Hepatocyte (in vitro differentiated cells): ENCODE measurements around the gene CNPY2. TPM values are rescaled to one million over a fixed set of nuclear protein-coding genes. Genes with fewer than 3 reads are reported as not detected.
"Not testable (repeated sequence)": the region's sequence is repeated elsewhere in the genome, so short reads cannot be mapped to it uniquely, and the experiment has no call there.

Source experiments
- DNase-seq: peaks from one replicate; pipeline ENCODE4 v3.0.0-alpha.2; 2016; ENCODE audit warnings: low spot score
- H2AFZ ChIP-seq: fragments of 200-600 bp; sonication (generic); 2 replicates; pipeline ENCODE4 v1.6.0; 2016; ENCODE audit warnings: antibody characterized with exemption, mild to moderate bottlenecking
- H3K27ac ChIP-seq: fragments of 200-600 bp; sonication (generic); 2 replicates; pipeline ENCODE4 v1.5.1; 2016; ENCODE audit warnings: mild to moderate bottlenecking
- H3K27me3 ChIP-seq: fragments of 200-600 bp; sonication (generic); 2 replicates; pipeline ENCODE4 v1.6.1; 2016
- H3K36me3 ChIP-seq: fragments of 200-600 bp; sonication (generic); replicated peaks from 2 replicates; pipeline ENCODE4 v1.5.1; 2016; ENCODE audit warnings: low read depth; ENCODE audit not compliant: insufficient read depth
- H3K4me1 ChIP-seq: fragments of 200-600 bp; sonication (generic); 2 replicates; pipeline ENCODE4 v1.5.1; 2016; ENCODE audit warnings: mild to moderate bottlenecking, moderate library complexity; ENCODE audit not compliant: insufficient read depth
- H3K4me2 ChIP-seq: fragments of 200-600 bp; sonication (generic); 2 replicates; pipeline ENCODE4 v1.6.0; 2016
- H3K4me3 ChIP-seq: fragments of 200-600 bp; sonication (generic); 2 replicates; pipeline ENCODE4 v1.5.1; 2016; ENCODE audit warnings: mild to moderate bottlenecking
- H3K79me2 ChIP-seq: fragments of 200-600 bp; sonication (generic); 2 replicates; pipeline ENCODE4 v1.6.0; 2017; ENCODE audit warnings: mild to moderate bottlenecking
- H3K9me2 ChIP-seq: fragments of 200-600 bp; sonication (generic); replicated peaks from 2 replicates; pipeline ENCODE4 v1.6.0; 2017; ENCODE audit warnings: mild to moderate bottlenecking; ENCODE audit not compliant: insufficient read depth
- H3K9me3 ChIP-seq: fragments of 200-600 bp; sonication (generic); 2 replicates; pipeline ENCODE4 v1.5.1; 2016; ENCODE audit warnings: low read depth, mild to moderate bottlenecking
- H4K20me1 ChIP-seq: fragments of 200-600 bp; sonication (generic); 2 replicates; pipeline ENCODE4 v1.6.0; 2016; ENCODE audit warnings: mild to moderate bottlenecking; ENCODE audit not compliant: insufficient read depth, poor library complexity, severe bottlenecking
- EZH2 ChIP-seq: fragments of 200-600 bp; sonication (generic); IDR thresholded peaks from 2 replicates; pipeline ENCODE4 v1.6.1; 2016; ENCODE audit warnings: antibody characterized with exemption, mild to moderate bottlenecking, borderline replicate concordance
- EZH2phosphoT487 ChIP-seq: fragments of 200-600 bp; sonication (generic); IDR thresholded peaks from one replicate; pipeline ENCODE4 v1.6.1; 2018; ENCODE audit warnings: antibody characterized with exemption, mild to moderate bottlenecking, low read depth, moderate library complexity; ENCODE audit not compliant: unreplicated experiment, severe bottlenecking
- WGBS: methylation state at CpG from one replicate; pipeline ENCODE4 v1.1.6; 2016; ENCODE audit warnings: low lambda C conversion rate; ENCODE audit errors: missing lambda C conversion rate; 5-methylcytosine and 5-hydroxymethylcytosine counted together
- polyA plus RNA-seq: library from polyadenylated mRNA; unstranded; fragments of >200 nt; fragmentation: Nextera tagmentation; extraction: Ambion mirVana; gene quantifications from 2 replicates; pipeline ENCODE4 v1.2.1, GENCODE V29; 2016
- total RNA-seq: library from RNA; depleted of rRNA; stranded (reverse); fragments of >200 nt; gene quantifications from 2 replicates; pipeline ENCODE4 v1.2.3, GENCODE V29; 2014
- TF ChIP-seq, protein P1 (sequence below): fragments of 200-600 bp; sonication (generic); IDR thresholded peaks from 2 replicates; pipeline ENCODE4 v1.5.1; 2016; ENCODE audit warnings: antibody characterized with exemption, mild to moderate bottlenecking; ENCODE audit not compliant: poor library complexity

CNPY2 gene
- total and polyA plus RNA-seq, 2 experiments from 2014 or later = 179 to 428 TPM

GRCh38 chr12:56350662-56351061, 34.9 kb upstream of the CNPY2 start:
- H3K4me1 ChIP-seq = no peaks in the 10 kb centered on the region
- no peak overlapping the region for H3K4me3 ChIP-seq
- WGBS = 92% methylated on average over 2 of the region's 2 CpGs
- H2AFZ ChIP-seq = no peak overlapping the region
- no peaks in the 10 kb centered on the region for H3K36me3 ChIP-seq
- H3K4me2 ChIP-seq = no peak overlapping the region
- no peaks in the 10 kb centered on the region for H3K9me3 ChIP-seq
- no peak overlapping the region for H3K27ac ChIP-seq
- H4K20me1 ChIP-seq = no peaks in the 10 kb centered on the region
- TF ChIP-seq EZH2 (no peak), EZH2phosphoT487 (no peak)
- TF ChIP-seq, protein P1, sequence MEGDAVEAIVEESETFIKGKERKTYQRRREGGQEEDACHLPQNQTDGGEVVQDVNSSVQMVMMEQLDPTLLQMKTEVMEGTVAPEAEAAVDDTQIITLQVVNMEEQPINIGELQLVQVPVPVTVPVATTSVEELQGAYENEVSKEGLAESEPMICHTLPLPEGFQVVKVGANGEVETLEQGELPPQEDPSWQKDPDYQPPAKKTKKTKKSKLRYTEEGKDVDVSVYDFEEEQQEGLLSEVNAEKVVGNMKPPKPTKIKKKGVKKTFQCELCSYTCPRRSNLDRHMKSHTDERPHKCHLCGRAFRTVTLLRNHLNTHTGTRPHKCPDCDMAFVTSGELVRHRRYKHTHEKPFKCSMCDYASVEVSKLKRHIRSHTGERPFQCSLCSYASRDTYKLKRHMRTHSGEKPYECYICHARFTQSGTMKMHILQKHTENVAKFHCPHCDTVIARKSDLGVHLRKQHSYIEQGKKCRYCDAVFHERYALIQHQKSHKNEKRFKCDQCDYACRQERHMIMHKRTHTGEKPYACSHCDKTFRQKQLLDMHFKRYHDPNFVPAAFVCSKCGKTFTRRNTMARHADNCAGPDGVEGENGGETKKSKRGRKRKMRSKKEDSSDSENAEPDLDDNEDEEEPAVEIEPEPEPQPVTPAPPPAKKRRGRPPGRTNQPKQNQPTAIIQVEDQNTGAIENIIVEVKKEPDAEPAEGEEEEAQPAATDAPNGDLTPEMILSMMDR = no peak
- no peaks in the 10 kb centered on the region for H3K9me2 ChIP-seq
- H3K27me3 ChIP-seq = no peaks in the 10 kb centered on the region
- no peaks in the 10 kb centered on the region for H3K79me2 ChIP-seq
- no peak for DNase-seq

DNA sequence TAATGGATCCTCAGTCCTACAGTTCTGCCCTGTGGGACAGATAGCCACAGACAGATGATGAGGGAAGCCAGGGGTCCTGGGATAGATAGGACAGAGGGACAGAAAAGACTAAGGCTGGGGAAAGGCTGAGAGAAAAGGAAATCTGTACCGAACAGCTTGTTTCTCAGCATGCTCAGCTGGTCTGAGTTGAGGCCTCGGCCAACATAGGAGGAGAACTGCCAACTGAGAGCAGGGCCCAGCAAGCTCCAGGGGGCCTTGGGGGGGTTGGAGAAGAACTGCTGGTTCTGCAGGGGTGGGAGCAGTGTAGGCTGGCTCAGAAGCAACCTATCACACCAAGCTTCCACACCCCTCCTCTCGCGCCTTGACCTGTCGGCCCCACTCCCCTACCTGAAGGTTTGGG, 33.0 kb upstream of the CNPY2 start:
- Histone ChIP-seq H3K4me2 (no peak overlapping the region), H2AFZ (no peak overlapping the region), H3K4me3 (no peak overlapping the region), H4K20me1 (no peaks in the 10 kb centered on the region), H3K27me3 (no peaks in the 10 kb centered on the region), H3K79me2 (no peaks in the 10 kb centered on the region), H3K36me3 (no peaks in the 10 kb centered on the region), H3K9me2 (no peaks in the 10 kb centered on the region), H3K9me3 (no peaks in the 10 kb centered on the region), H3K27ac (no peak overlapping the region), H3K4me1 (no peaks in the 10 kb centered on the region)
- no peak for DNase-seq
- 97% methylated on average over 5 of the region's 5 CpGs for WGBS
- TF ChIP-seq, protein P1 = no peak
- no peak for TF ChIP-seq EZH2
- no peak for TF ChIP-seq EZH2phosphoT487

GRCh38 chr12:56347255-56347654, 31.5 kb upstream of the CNPY2 start:
- not testable (repeated sequence) for H3K4me2 ChIP-seq, H3K9me2 ChIP-seq, H2AFZ ChIP-seq, H3K4me3 ChIP-seq, H3K9me3 ChIP-seq, H3K79me2 ChIP-seq, H4K20me1 ChIP-seq, H3K36me3 ChIP-seq, H3K27ac ChIP-seq, H3K4me1 ChIP-seq, H3K27me3 ChIP-seq, DNase-seq
- WGBS = 94% methylated on average over 9 of the region's 9 CpGs

GRCh38 chr12:56346675-56347074, 30.9 kb upstream of the CNPY2 start:
- Histone ChIP-seq H3K9me3 (no peaks in the 10 kb centered on the region), H3K4me3 (no peak overlapping the region), H3K4me1 (no peaks in the 10 kb centered on the region), H3K4me2 (no peak overlapping the region), H3K27ac (no peak overlapping the region), H3K9me2 (no peaks in the 10 kb centered on the region), H3K79me2 (no peaks in the 10 kb centered on the region), H3K36me3 (no peaks in the 10 kb centered on the region), H4K20me1 (no peaks in the 10 kb centered on the region), H2AFZ (no peak overlapping the region), H3K27me3 (no peaks in the 10 kb centered on the region)
- no peak for DNase-seq
- TF ChIP-seq, protein P1 = no peak
- TF ChIP-seq EZH2phosphoT487 (no peak), EZH2 (no peak)
- WGBS = 88% methylated on average over 7 of the region's 7 CpGs

- not testable (repeated sequence) for DNase-seq, H3K9me3 ChIP-seq, H3K4me3 ChIP-seq, H3K27me3 ChIP-seq, H2AFZ ChIP-seq, H3K4me1 ChIP-seq, H3K9me2 ChIP-seq, H3K79me2 ChIP-seq, H3K27ac ChIP-seq, H3K4me2 ChIP-seq, H4K20me1 ChIP-seq, H3K36me3 ChIP-seq
- 94% methylated on average over 2 of the region's 2 CpGs for WGBS
Observed at GRCh38 chr12:56342290-56342689, 26.5 kb upstream of the CNPY2 start.
